Measurements from ENCODE around the gene RGS19.

RGS19 gene

DNA sequence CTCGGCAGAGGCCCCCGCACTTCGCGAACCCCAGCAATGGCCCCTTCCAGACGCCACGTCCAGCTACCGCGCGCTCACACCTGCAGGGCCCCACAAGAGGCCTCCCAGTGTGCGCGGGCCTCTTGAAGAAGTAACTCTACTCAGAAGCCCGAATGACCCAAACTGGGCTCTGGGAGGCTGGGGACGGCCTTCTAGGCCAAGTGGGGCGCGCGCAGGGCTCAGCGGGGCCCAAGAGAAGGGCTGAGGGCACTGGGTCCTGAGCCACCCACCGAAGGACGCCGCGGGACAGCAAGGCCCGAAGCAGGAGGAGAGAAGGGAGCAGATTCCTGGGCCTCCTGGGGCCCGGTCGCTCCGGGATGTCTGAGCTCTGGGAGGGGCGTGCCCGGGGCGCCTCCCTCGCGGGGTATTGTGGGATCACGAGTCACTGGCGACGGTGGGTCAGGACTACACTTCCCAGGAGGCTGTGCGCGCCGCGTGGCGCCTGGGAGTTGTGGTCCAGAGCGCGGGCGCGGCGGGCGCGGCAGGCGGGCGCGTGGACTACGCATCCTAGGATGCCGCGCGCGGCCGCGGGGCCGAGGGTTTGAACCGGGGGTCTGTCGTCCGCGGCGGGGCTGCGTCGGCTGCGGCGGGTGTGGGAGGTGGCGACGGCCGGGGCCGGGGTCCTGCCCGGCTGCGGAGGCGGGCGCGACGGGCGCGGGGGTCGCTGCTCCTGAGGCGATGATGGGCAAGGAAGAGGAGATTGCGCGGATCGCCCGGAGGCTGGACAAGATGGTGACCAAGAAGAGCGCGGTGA is 16.5 kb downstream of the RGS19 start, which contains the start of gene TCEA2:
Gene TCEA2, plus strand, starts transcription at position 603 of the 793 bp plus-strand sequence. Its CDS starts 115 bp downstream, at position 718.
- peak; percentile 85 for DNase-seq

DNA sequence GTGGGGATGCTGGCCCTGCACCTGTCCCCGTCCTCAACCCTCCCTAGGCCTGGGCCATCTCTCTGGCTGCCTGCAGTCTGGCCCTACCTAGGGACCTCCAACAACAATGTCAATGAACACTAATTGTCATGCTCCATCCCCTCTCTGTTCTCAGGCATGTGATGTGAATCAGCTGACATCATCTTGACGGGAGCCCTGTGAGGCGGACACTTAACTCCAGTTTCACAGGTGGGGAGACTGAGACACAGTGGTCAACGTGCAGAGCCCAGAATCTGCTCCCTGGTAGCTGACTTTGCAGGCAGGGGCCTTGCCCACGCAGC is 17.1 kb downstream of the RGS19 start:
- DNase-seq: no peak

DNA sequence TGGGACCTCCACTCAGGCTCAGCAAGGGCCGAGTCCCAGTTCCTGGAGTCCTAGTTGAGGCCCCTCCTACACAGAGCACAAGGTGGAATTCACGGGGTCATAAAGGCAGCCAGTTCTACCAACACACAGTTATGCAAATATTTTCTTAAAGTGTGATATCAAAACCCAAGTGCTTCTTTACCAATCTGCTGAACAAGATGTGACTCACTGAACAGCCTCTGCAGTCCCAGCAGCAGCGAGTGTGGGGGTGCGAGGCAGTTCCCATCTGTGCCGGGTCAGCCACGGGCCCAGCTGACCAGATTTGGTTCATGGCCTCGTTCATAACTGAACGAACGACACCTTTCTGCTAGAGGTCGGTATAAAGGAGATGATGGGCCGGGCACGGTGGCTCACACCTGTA is 20.8 kb downstream of the RGS19 start:
- DNase-seq: no peak

DNA sequence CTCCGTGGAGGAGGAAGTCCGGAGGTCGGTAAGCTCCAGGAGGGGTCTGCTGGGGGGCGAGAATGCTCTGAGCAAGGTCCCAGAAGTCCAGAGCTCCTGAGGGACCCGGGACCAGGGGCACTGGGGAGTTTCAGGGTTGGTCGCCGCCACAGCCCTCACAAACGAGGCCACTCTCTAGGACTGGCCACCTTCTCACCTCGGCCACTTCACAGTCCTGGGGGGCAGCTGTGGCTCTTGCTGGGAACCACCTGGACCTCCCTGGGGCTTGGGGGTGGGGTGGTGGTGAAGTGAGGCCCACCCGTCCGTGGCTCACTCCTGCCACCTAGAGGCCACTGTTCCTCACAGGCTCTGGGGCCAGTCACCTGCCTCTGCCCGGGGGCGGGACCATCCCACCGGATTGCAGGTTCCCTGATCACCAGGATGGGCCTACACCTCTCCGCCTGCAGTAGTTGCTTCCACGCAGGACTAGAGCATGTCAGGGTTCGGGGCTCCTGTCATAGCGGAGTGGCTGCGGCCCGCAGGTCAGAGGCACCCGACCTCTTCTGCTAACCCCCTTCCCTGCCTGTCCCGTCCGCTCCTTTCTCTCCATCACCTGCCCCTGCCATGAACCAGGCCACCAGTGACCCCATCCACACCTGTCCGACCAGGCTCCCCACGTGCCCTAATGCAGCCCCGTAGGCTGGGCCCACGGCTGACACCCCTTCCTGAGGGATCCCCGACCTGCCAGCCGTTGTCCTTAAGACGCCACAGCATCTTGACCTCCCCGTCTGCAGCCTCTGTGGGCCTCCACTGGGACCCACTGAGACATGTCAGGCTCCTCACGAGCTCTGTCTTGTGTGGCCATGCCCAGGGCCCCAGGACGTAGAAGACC is 21.5 kb downstream of the RGS19 start:
- no peak for DNase-seq

DNA sequence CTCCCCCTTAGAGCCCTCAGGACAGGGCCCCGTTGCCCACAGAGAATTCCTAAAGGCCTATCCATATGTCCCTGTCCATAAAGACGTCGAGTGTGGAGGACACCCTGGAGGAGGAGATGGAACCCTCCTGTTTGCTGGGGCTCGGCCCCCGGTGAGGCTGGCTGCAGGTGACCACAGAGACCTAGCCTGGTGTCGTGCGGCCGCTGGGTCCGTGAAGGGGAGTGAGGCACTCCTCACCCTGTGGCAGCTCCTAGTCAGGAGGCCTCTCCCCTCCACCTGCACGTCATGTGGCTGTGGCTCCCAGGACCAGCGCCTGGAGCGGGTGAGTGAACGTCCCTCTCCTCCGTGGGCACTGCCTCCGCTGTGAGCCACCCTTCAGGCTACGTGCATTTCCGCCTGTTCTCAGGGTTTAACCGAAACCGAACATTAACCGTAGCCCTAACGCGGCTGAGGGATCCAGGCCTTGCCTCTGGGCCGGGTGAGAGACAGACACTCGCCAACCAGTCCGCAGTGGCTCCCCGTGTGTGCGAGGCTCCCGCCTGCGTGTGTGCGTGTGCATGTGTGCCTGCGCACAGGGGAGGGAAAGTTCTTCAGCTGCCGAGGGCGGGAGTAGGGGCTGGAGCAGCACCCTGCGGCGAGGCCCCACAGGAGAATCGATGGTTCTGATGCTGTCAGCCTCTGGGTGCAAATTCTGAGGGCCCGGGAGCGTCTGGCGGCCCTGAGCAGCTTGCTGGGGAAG is 22.3 kb downstream of the RGS19 start:
- no peak for DNase-seq

DNA sequence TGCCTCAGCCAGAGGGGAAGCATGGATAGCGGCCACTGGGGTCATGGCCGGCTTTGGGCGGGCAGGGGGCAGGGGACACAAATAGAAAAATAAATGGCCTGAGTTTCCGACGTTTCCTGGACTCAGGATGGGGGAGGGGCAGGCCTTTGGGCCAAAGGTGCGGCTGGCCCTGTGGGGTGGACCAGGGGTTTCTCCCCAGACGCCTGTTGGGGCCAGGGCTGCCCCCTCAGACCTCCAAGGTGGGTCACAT is 22.8 kb downstream of the RGS19 start:
- DNase-seq: no peak

DNA sequence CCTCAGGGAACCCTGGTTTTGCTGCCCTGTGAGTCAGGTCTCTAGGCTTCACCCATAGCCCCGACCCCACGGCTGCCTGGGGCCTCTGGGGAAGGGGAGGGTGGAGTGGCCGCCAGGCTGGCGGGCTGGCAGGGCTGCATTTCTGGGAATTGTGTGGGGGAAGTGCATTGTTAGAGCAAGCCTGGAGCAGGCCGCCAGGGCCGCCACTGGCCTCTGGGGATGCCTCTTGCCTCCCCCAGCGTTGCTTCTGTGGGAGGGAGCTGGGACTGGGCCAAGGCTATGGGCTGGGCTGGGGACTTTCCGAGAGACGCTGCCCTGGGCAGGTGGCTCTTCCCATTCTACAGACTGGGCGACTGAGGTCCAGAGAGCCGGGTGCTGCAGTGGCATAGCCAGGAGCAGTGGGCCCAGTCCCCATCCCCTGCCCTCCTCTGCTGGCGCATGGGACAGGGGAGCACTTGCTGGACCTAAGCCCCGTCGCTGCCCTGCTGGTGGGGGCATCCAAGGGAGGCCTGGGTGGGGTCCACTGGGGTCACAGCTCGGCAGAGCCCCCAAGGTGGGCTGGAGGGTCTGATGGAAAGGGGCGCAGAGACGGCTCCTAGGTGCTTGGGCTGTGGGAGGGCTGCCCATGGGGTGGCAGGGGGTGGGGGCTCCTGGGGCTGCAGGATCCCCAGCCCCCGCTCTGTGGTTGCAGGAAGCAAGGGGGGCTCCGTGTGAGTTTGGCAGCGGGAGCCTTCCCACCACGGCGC is 23.3 kb downstream of the RGS19 start:
- no peak for DNase-seq

DNA sequence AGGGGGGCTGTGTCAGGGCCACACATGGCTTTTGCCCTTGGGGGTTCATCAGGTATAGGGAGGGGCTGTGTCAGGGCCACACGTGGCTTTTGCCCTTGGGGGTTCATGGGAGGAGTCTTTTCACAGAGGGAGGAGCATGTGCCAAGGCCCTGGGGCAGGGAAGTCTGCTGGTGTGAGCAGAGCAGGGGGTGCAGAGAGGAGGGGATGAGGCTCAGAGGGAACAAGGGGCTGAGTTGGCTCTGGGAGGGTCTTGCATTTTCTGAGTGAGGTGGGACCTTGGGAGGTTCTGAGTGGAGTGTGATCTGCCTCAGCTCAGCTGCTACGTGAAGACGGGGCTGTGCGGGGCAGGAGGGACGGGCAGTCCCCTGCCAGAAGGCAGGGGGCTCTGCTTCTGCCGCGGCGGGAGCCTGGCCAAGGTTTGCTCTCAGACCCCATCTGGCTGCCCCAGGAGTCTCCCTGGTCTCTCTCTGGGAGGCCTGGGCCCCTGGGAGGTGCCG is 23.9 kb downstream of the RGS19 start:
- DNase-seq: no peak

DNA sequence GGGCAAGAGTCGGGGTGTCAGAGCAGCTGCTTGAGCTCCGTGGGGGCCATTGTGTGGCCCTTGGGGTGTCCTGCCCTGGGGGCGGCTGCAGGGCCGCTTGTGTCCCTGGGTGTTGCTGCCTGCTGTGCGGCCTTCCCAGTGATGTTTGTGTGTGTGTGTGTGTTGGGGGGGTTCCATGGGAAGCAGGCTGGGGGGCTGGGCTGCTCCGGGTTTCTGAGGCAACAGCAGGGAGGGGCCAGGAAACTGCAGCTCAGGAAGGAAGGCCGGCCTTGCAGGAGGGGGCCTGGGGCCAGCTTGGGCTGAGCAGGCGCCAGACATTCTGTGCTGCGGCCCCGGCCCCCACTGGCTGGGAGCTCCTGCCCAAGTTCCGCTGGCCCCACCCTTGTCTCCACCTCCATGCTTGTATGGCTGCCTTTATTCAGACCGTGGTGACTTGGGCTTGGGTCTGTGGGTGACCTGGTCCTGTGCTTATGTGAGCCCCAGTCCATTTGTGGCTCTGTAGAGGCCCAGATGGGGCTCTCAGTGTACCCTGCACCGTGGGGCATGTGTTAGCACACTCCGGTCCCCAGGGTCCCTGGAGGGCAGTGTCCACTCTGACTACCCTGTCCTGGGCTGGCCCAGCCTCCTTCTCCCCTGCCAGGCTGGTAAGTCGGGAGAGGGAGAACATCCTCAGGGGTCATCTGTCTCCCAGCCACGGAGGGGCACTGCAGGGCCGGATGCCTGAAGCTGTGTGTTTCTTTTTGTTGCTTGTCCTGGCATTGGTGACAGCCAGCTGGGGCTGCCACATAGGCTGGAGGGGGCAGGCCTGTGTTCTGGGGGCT is 25.3 kb downstream of the RGS19 start:
- no peak for DNase-seq

DNA sequence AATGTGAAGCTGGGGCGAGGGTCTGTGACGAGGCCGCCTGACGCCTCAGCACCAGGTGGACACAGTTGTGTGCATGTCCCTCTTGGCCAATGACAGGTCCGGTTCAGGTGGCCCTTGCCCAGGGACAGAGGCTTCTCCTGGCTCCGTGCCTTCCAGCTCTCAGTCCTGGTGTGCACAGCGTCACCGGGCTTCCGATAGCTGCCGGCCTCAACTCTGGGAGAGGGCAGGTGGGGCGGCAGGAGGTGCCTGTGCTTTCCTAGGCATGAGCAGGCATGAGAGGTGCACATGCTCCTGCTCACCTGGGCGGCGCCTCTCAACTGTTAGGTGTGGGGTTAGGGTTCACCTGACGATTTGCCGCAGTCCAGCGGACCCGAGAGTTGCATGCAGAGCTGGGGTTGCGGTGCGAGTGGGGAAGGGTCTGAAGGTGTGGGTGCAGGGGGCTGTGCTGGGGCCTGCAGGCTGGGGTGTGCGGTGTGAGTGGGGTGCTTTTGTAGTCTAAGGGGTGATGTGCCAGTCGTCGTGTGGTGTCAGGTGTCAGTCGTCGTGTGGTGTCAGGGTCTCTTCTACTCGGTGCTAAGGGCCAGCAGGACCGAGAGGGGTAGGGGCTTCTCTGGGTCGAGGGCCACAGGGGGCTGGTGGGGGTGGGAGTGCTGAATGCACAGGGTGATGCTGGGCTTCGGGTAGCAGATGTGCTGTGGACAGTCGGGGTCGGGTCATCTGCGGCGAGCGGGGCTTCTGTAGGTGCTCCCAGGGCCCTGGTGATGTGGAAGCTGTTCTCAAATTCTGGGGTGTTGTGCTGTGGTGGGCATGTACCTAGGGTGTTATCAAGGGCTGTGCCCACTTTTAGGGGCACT is 26.1 kb downstream of the RGS19 start:
- no peak for DNase-seq

DNA sequence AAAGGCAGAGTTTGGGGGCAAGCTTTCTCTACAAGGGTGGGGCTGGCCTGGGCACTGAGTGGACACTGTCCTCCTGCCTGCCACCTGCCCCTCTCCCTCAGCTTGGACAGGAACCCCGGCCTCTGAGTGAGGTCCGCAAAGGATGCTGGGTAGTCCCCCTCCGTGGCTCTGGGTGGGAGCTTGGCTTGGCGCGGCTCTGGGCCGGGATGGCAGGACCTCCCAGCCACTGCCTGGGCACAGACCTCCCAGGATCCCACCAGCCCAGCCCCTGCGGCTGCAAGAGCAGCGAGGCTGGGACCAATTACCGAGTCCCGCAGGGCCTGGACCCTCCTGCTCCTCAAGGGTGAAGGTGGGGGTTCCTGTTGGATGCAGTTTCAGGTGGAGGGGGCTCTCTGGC is 27.0 kb downstream of the RGS19 start:
- no peak for DNase-seq

DNA sequence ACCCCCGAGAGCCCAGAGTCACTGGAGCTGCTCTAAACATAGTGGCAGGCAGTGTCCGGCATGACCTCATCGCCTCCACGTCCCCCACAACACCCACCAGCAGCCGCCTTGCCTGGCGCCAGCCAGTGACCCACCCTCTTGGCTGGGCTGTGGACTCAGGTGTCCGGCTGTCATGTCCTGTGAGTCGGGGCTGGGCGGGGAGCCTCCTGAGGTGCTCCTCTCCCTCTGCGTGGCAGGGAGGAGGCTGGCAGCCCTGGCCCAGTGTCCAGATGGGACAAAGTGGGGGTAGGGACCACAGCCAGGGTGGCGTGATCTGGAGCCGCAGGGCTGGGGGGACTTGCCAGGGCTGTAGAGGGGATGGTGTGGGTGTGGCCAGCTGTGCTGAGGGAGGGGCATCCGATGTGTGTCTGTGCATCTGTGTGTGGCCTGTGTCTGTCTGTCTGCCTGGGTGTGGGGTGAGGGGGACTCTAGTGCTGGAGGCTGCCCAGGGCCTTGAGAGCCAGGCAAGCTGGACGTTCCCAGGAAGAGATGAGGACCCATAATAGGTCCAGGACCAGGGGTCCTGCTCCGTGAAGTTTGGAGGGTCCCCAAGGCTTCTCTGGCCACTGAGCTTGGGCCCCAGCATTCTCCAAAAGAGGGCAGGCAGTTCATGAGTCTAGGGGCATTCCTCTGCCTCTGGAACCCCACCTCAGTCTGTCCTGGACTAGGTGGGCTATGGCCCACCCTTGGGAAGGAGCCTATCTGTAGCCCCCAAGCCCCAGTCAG is 27.6 kb downstream of the RGS19 start:
- DNase-seq: no peak

DNA sequence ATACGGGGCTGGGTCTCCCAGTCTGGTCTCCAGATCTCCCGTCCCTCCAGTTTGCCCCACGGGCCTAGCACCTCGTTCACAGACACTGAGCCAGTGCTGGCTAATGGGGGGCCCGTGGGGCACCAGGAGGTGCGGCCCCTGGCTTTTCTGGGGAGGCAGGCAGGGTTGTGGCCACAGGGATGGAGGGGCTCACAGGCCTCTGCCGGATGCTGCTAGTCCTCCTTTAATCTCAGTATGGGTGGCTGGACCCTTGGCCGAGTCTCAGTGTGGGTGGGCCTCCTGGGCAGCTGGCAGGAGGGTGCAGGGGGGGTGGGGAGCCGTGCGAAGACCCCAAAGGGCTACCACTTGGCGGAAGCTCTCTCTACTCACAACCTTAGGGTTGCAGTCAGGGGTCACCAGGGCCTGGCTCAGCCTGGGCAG is 28.3 kb downstream of the RGS19 start:
- no peak for DNase-seq

DNA sequence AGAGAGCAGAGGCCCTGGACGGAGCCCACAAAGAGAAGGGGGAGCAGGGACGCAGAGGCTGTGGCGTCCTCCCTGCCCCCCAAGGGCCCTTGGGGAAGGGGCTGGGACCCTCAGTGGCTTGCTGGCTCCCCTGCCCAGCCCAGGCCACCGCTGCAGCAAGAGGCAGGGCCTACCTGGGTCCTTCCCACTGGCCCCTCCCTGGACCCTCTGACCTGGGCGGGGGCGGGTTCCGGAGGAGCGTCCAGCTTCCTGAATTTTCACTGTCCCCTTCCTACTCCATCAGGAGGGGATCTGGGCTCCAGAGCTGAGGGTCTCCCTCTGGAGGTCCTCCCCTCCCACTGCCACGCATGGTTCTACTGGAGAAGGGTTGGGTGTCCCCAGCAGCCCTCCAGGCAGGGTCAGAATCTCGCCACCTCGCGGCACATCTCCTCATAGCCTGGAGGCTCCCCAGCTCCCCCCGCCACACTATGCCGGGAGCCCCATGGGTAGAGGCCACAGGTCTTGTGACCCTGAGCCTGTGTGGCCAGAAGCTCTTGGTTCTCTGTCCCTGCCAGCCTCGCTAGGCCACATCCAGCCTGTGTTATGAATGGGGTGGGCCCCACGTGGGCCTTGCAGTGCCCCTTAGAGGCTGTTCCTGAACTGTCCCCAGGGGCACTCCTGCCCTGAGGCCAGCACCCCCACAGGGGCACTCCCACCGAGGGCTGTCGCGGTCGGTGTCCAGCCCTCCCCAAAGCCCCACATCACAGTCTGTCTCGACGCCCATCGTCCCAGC is 28.9 kb downstream of the RGS19 start:
- no peak for DNase-seq

DNA sequence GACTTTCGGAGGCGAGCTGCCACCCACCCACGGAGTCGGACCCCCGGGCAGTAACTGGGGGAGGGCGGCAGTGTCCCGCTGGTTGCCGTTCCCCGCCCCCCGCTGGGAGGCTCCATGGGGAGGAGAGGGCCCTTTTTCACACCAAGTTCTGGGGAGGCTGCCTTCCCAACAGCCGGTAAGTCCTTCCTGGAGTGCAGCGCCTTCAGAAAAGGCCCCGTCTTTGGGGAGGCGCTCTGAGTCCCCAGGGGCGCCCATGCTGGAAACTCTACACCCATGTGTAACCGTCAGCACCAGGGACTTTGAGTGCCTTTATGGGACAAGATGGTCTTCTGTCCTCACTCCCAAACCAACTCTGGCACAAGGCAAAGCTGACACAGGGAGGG is 29.4 kb downstream of the RGS19 start:
- DNase-seq: no peak

DNA sequence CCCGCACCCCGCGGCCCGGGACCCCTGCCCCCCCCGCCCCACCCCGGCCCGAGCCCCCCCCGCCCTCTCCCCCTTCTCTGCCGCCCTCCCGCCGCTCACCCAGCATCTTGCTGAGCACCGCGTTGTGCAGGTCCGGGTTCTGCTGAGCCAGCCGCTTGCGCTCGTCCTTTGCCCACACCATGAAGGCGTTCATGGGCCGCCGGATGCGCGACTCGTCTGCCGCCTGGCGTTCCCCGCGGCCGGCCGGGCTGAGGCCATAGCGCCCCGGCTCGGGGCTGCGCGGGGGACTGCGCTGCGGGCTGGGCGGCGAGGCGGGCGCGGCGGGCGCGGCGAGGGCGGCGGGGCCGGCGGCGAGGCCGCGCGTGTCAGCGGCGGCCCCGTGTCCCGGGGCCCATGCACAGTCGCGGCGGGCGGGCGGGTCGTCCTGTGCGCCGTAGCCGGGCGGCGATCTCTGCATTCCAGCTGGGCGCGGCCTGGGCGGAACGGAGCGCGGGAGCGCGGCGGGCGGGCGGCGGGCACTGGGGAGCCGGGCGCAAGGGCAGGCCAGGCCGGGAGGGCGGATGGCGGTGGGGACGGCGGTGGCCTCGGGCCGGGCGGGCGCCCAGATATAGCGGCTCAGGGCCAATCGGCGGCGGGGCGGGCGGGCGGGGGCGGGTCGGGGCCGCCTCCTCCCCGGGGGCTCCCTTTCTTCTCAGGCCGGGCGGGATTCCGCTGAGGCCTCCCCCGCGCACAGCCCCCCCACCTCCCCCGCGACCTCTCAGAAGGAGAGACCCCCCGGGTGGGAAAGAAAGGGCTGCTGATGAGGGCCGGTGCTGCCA is 30.0 kb downstream of the RGS19 start, which contains the start of gene SOX18:
Gene SOX18, minus strand, starts transcription at position 580 of the 818 bp plus-strand sequence. Its CDS starts 123 bp downstream, at position 457.
- no peak for DNase-seq

DNA sequence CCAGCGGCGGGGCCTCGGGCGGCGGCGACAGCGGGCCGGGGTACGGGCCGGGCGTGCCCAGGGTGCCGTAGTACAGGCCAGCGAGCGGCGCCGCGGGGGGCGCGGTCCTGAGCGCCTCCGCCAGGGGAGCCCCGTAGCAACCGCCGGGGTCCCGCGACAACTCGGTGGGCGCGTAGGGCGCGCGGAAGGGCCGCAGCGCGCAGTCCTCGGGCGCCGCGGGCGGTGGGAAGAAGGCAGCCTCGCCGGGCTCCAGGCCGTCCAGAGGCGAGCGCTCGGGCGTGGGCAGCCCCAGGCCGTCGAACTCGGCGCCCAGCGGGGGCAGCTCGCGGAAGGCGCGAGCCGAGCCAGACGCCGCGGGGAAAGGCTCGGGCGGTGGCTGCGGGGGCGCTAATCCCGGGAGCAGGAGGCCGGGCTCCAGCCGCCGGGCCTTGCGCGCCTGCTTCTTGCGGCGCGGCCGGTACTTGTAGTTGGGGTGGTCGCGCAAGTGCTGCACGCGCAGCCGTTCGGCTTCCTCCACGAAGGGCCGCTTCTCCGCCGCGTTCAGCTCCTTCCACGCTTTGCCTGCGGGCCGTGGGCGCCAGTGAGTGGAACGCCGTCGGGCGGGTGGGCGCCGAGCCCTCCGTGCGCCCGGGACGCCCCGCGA is 30.8 kb downstream of the RGS19 start:
- DNase-seq: no peak

DNA sequence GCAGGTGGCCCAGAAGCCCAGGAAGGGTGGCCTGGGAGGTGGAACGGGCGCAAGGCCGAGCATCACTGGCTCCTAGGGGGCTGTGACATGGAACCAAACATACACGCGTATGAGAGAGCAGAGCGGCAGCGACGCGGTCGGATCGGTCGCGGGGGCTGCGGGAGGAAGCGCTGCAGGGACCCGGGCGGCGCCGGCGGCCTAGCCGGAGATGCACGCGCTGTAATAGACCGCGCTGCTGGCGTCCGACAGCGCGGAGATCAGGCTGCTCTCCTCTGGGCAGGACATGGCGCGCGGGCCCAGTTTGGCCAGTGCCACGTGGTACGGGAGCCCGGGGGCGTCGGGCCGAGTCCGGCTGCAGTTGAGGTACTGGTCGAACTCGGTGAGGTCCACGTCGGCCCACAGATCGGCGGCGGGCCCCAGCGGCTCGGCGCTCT is 31.3 kb downstream of the RGS19 start:
- DNase-seq: no peak

Measured in DMS153 (cell line).